HepG2 (cell line): Measurements from ENCODE around the gene STAP1. TPM values are rescaled to one million over a fixed set of nuclear protein-coding genes. Genes with fewer than 3 reads are reported as not detected.

Experiments
- BRD4 ChIP-seq: sonication (generic); formaldehyde crosslinking; IDR thresholded peaks from 2 replicates; pipeline ENCODE4 v1.4.0; 2020; ENCODE audit warnings: missing genetic modification reagents
- CREB1 ChIP-seq, 2 experiments: fragments of 450-650 bp in 1 of 2; IDR thresholded peaks; 2 replicates each; pipeline ENCODE4 v1.6.1; 2016 to 2017; ENCODE audit warnings: control low read depth in 1 of 2, mild to moderate bottlenecking in 1 of 2, missing compliant biosample characterization in 1 of 2, missing genetic modification characterization in 1 of 2
- CTCF ChIP-seq: sonication (generic); formaldehyde crosslinking; IDR thresholded peaks from 2 replicates; pipeline ENCODE4 v1.5.0; 2020; ENCODE audit warnings: mild to moderate bottlenecking, missing genetic modification reagents, moderate library complexity
- FOXM1 ChIP-seq: sonication (generic); formaldehyde crosslinking; IDR thresholded peaks from 2 replicates; pipeline ENCODE4 v1.5.0; 2020; ENCODE audit warnings: missing genetic modification reagents
- HNRNPK ChIP-seq: fragments of 200-400 bp; formaldehyde crosslinking; IDR thresholded peaks from 2 replicates; pipeline ENCODE4 v1.6.1; 2018; ENCODE audit warnings: low read length, low read depth, moderate library complexity, mild to moderate bottlenecking; ENCODE audit not compliant: poor library complexity, severe bottlenecking
- MIXL1 ChIP-seq: IDR thresholded peaks from 2 replicates; pipeline ENCODE4 v1.6.1; 2016
- NFIB ChIP-seq: sonication (generic); formaldehyde crosslinking; IDR thresholded peaks from 2 replicates; pipeline ENCODE4 v1.9.0; 2021; ENCODE audit warnings: missing genetic modification reagents, mild to moderate bottlenecking, borderline replicate concordance
- NFRKB ChIP-seq: fragments of 450-650 bp; IDR thresholded peaks from 2 replicates; pipeline ENCODE4 v1.6.1; 2017
- PREB ChIP-seq: sonication (generic); formaldehyde crosslinking; IDR thresholded peaks from 2 replicates; pipeline ENCODE4 v1.4.0; 2020; ENCODE audit warnings: missing genetic modification reagents
- ZHX1 ChIP-seq: sonication (generic); formaldehyde crosslinking; IDR thresholded peaks from 2 replicates; pipeline ENCODE4 v1.8.1; 2022; ENCODE audit warnings: low read depth, mild to moderate bottlenecking, missing genetic modification reagents
- ZNF670 ChIP-seq: sonication (generic); formaldehyde crosslinking; IDR thresholded peaks from 2 replicates; pipeline ENCODE4 v1.8.0; 2022; ENCODE audit warnings: mild to moderate bottlenecking, missing genetic modification reagents, borderline replicate concordance
- ZNF800 ChIP-seq: sonication (generic); formaldehyde crosslinking; IDR thresholded peaks from 2 replicates; pipeline ENCODE4 v1.4.0; 2020; ENCODE audit warnings: missing genetic modification reagents
- polyA plus RNA-seq, 8 experiments: library from polyadenylated mRNA; depleted of rRNA in 3 of 8; stranded (reverse) in 7 of 8; unstranded in 1 of 8; fragments of >200 nt; fragmentation: Illumina TruSeq in 4 of 8; extraction: Trizol in 4 of 8; gene quantifications; 2 replicates each; pipeline versions ENCODE4 v1.2.1 to v1.2.3, GENCODE V29; 2011 to 2016; ENCODE audit warnings: low read depth in 4 of 8, missing spikeins in 1 of 8, mixed read lengths in 1 of 8; ENCODE audit not compliant: insufficient read depth in 1 of 8
- total RNA-seq, 5 experiments: library from RNA; depleted of rRNA; stranded (reverse); fragments of >200 nt; fragmentation: Illumina TruSeq; extraction: Trizol; gene quantifications; 2 replicates each; pipeline ENCODE4 v1.2.3, GENCODE V29; 2016; ENCODE audit warnings: low read depth in 1 of 5

Gene STAP1
- total and polyA plus RNA-seq, 2 of the 13 experiments (the other 11 are each of a cell fraction or from before 2014, with no cell fraction given) = not detected

- peak; percentile 64 for TF ChIP-seq CTCF (CRISPR knock-in tag)
- TF ChIP-seq MIXL1 (CRISPR knock-in tag) = peak; percentile 54; the same call in 1 of the 2 replicates
- TF ChIP-seq BRD4 (CRISPR knock-in tag) = no peak
- TF ChIP-seq ZNF670 = no peak
- TF ChIP-seq PREB (CRISPR knock-in tag) = no peak
- no peak for TF ChIP-seq HNRNPK
- no peak for TF ChIP-seq NFIB (CRISPR knock-in tag)
- no peak for TF ChIP-seq ZNF800 (CRISPR knock-in tag)
- TF ChIP-seq ZHX1 (CRISPR knock-in tag) = no peak
- no peak for TF ChIP-seq CREB1 (IDR thresholded peaks at IDR 0.05)
- TF ChIP-seq CREB1 (CRISPR knock-in tag; IDR thresholded peaks at IDR 0.05) = no peak
- no peak for TF ChIP-seq FOXM1 (CRISPR knock-in tag)
- no peak for TF ChIP-seq NFRKB
These were observed 9.4 kb upstream of the STAP1 start (continued) for GRCh38 chr4:67549123-67549522.
